Raji (cell line): Measurements from ENCODE around the gene VWA8.

Experiments
- POLR2A ChIP-seq: IDR thresholded peaks from 2 replicates; pipeline ENCODE4 v1.6.1; 2011; ENCODE audit warnings: low read depth, low read length, control low read depth; ENCODE audit not compliant: insufficient read depth

Gene VWA8

DNA sequence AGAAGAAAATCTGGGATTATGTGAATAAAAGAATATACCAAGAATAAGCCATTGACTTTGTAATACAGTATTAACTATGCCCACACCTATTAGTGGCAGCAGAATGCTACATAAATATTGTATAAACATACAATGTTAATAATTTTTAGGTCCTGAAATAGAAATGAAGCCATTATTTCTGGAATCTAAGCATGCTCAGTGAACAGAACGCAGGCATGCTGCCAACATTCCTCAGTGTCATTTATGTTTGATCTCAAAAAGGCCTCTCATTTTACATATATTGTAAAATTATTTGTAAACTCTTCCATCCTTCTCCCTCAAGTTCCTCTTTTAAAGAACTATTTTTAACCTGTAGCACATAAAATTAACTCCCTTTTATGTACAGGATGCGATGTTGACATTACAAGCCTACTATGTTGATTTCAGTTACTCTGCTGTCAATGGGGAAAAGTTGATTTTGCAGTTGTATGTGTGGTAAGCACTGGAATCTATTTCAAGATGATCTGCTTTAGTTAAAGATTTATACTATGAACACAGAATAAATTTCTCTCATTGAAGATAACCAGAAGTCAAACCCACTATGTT lies 118.8 kb downstream of the VWA8 start:
- no peak for TF ChIP-seq POLR2A

DNA sequence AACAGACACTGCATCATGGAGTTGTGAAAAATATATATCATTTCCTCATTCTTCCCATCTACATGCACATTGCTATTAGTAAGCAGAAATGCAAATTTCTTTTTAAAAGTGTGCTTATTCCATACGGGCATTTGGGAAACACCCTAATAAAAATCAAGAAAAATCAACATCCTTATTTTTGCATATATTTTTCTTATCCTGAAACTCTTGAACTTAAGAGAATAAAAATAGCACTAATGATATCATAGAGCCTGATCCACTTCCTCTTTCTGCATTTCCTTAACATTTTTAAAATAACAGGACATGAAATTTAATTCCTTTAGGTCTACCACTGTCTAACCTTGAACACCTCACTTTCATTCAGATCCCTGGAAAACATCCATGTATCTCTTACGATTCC lies 123.3 kb downstream of the VWA8 start:
- TF ChIP-seq POLR2A: no peak

DNA sequence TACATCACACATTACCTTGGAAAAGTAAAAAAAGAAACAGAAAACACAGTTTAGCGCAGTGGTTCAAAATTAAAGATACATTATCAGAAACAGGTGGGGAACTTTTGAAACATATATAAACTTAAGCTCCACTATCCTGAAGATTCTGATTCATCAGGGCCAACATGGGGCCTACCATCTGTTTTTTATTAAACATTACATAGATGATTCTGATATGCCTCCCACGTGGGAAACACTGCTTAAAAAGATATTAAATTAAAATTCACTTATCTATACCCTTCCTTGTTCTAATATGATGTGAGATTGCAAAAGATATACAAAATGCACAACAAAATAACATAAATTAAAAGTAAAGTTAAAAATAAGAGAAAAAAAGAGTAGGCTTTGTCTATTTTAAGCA lies 125.0 kb downstream of the VWA8 start:
- no peak for TF ChIP-seq POLR2A

DNA sequence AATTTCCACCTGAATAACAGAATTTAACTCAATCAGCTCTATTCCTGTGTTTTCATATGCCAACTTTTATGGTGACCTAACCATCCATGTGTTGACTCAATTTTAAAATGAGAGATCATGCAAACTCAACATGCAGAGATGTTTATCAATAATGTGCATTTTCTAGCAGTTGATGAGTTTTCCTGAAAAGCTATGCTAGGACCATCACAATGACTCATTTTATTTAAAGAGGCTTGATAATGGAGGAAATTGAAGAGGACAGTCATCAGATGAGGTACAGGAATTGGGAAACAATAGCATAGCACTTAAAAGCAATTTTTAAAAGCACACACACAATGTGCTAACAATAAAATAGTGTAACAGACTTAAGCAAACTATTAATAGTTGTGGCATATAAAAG lies 127.1 kb downstream of the VWA8 start:
- TF ChIP-seq POLR2A: no peak

DNA sequence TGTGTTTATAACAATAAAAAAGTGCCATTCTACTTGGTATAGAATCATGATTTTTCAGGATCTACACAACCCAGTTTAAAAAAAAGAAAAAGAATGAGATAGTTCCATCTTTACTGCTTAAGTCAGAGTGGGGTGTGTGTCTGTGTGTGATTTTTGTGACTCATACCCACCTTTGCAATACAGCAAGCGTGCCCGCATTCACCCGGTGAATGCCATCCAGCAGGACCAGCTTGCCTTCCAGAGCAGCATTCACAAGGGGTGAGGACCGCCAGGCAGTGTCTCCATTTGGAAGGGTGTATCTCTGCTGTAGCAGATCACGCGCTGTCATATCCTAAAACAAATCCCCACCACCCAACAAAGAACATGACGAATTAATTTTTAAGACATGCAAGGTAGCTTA lies 127.7 kb downstream of the VWA8 start:
- TF ChIP-seq POLR2A: no peak

DNA sequence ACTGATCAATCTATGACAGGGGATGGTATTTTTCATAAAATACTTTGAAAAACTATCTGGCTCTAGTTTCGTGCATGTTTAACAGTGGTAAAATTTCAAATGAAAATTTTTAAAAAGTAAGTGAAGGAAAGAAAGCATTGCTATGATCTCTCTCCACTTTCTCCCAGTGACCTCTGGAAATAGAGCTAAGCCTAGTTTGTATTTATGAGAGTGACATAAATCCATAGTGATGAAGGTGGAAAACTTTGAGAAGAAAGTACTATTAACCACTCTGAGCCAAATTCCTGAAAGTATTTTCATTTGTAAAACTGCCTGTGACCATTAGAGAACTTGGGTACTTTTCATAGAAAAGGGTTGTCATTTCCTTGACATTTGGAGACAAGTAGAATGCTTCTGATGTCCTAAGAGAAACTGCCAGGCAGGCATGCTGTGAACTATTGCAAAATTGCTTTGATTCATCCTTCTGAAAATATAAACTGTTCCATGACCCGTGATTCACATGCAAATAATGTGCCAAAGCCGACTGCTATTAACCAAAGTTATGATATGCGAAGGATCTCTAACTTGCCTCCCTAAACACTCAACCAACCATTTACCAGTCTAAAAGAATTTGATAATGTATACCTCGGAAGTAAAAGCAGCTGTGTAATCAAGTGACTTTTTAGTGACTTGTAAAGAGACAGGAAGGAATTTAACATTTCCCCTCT lies 133.2 kb downstream of the VWA8 start:
- TF ChIP-seq POLR2A: no peak

DNA sequence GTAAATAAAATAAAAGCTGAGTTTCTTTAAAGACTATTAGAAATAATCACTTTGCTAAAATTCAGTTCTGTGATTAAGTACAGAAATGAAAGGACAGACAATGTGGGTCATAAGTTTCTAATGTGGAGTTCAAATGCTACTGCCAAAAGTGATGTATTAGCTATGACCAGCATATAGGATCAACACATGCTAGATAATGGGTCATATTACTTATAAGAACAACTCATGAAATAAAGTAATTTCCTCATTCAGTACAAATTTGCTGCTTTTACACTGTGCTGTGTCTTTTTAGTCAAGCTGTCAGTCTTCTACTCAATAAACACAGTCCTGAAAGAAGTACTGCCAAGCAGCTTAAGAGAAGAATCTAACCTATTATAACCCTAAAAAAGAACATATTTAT lies 135.2 kb downstream of the VWA8 start:
- TF ChIP-seq POLR2A: no peak

- no peak for TF ChIP-seq POLR2A
Measured at GRCh38 chr13:41823476-41823875, 137.4 kb downstream of the VWA8 start.

GRCh38 chr13:41822560-41822959 lies 138.3 kb downstream of the VWA8 start:
- no peak for TF ChIP-seq POLR2A

DNA sequence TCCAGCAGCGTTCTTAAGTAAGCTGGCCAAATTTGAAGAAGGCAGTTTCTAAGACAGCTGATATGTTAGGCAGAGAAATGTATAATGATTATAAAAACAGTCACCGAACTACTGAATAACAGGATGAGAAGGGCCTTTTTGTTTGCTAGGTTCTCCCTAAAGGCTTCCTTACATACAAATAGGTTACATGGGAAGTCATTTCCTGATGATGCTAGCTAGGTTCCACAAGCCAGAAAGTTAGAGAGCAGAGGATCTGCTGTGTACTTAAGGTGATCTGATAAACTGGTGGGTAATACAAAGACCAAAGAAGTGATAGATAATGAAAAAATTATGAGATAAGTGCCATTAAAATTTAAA lies 139.7 kb downstream of the VWA8 start:
- no peak for TF ChIP-seq POLR2A

DNA sequence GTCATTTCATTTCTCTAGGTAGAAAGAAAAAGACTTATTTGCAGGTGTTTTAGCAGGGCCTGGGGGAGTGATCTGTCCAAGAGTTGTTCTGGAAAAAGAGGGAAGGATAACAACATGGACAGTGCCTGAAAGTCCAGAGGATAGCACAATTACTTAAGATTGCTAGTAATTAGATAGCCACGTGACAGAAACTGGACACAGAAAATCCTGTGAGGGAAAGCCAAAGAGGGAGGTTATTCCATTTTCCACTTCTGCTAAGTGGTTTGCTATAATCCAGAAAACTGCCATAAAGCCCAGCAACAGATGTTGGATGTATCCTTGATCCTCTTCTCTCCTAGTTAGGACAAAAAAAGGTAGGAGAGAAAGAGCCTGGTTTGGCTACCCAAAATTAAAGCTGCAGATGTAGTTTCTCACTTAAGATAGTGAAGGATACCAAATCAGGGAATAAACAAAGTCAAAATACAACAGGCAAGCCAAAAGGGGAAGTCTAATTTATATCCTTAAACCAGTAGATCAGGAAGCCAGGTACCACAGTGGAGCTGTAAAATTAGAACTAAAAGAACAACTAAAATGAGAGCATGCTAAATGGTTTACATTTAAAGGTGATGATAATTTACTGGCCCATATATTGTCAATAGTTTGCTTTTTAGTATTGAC lies 140.2 kb downstream of the VWA8 start:
- no peak for TF ChIP-seq POLR2A

- TF ChIP-seq POLR2A: no peak
Measured at GRCh38 chr13:41816057-41816456, 144.9 kb downstream of the VWA8 start.

DNA sequence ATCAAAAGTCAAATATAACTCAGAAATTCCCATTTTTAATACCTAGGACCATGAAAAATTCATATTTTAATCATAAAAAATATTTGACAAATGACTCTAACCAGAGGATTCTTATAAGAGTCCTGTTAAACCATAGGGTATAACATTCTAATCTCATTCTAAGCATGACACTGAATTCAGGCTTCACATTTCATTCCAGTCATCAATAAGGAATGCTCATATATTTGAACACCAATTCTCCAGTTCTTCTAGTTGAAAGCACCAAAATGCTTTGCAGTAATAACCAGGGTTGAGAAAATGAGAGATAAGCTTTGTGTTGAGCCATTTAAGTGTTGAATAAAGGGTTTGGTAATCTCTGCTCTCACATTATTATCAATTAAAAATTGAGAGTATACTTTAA lies 147.5 kb downstream of the VWA8 start:
- no peak for TF ChIP-seq POLR2A

- TF ChIP-seq POLR2A: no peak
Measured at GRCh38 chr13:41812851-41813250, 148.1 kb downstream of the VWA8 start.

- TF ChIP-seq POLR2A: no peak
Measured at GRCh38 chr13:41812237-41812636, 148.7 kb downstream of the VWA8 start.

DNA sequence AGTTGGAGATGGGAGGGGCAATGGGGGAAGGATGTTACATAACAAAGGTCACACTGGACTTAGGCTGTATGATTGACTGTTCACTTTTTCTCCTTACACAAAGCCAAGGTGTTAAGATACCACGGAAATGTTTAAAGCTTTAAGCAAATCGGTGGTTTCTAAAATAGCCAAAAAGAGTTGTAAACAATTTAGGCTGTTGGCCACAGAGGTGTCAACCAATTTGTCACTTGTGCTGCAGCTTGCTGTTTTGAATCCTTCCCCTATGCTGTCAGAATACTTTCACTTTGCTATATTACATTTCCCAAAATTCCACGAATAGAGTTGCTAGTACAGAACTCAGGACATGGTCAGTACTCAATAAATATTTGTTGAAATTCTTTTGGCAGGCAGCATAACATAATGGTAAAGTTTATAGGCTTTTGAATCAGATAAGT lies 149.3 kb downstream of the VWA8 start:
- no peak for TF ChIP-seq POLR2A

DNA sequence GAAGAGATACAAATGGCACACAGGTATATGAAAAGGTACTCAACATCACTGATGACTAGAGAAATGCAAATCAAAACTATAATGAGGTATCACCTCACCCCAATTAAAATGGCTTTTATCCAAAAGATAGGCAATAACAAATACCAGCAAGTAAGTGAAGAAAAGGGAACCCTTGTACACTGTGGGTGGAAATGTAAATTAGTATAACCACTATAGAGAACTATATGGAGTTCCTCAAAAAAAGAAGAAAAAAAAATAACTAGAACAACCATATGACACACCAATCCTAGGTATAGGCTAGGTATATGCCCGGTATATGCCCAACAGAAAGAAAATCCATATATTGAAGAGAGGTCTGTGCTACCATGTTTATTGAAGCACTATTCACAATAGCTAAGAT lies 150.9 kb downstream of the VWA8 start:
- no peak for TF ChIP-seq POLR2A

DNA sequence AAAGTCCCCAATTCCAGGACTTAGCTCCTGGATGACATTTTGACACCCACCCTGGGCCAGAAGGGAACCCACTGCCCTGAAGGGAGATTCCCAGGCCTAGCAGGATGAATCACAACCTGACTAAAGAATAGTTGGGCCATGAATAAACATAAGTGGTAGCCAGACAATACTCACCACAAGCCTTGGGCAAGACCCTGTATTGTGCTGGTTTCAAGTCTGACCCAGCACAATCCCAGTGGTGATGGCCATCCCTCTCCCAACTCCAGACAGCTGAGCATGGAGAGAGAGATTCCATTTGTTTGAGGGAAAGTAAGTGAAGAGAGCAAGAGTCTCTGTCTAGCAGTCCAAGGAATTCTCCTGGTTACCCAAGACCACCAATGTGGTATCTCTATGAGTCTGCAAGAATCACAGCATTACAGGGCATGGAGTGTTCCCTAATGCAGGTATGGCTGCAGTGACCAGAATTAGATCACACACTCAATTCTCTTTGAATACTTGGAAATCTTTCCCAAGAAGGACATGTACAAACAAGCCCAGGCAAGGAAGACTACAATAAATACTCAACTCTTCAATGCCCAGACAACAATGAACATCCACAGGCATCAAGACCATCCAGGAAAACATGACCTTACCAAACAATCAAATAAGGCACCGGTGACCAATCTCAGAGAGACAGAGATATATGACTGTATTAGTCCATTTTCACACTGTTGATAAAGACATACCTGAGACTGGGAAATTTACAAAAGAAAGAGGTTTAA lies 158.0 kb downstream of the VWA8 start:
- TF ChIP-seq POLR2A: no peak
